HG03103 (cell line): ENCODE measurements around the gene SEMG1.

Source experiments
- ATAC-seq: cut with Tn5 transposase; IDR thresholded peaks from one replicate; pipeline ENCODE4 v1.9.1; 2021; ENCODE audit warnings: low read depth; ENCODE audit not compliant: unreplicated experiment

The SEMG1 gene

DNA sequence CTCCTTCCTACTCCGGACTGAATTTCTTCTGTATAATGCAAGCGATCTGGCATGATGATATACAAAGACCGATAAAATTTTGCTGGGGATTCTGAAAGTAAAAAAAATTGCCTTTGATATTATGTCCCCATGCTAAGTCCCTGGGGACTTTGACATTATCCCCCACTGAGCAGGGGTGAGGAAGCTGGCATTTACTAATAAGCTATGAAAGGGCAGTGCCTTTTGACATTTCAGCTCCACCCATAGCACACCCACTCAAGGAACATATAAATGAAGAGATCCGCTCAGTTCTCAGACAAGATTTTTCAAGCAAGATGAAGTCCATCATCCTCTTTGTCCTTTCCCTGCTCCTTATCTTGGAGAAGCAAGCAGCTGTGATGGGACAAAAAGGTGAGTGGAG lies 14.2 kb downstream of the SEMG1 start, which contains the start of gene SEMG2:
SEMG2 (plus strand) TSS at position 298 of the 400 bp plus-strand sequence; CDS start at position 315, 17 bp downstream.
- no peak for ATAC-seq

- ATAC-seq, result no peak
These were observed 16.3 kb downstream of the SEMG1 start for GRCh38 chr20:45223136-45223535.

DNA sequence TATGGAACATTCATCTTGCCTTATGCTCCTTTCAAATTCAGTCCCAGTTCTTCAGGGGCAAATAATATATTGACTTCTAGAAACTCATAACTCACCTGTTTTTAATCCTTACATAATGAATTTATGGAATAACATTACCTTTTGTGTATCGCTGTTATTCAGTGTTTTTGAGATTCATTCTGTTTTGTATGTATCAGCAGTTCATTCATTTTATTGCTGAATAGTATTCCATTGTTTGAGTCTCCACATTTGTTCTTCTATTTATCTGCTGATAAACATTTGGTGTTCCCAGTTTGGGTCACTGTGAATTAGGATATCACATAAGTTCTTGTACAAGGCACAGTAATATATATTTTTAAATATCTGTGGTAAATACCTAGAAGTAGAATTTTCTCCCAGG lies 19.5 kb downstream of the SEMG1 start:
- ATAC-seq, result no peak

DNA sequence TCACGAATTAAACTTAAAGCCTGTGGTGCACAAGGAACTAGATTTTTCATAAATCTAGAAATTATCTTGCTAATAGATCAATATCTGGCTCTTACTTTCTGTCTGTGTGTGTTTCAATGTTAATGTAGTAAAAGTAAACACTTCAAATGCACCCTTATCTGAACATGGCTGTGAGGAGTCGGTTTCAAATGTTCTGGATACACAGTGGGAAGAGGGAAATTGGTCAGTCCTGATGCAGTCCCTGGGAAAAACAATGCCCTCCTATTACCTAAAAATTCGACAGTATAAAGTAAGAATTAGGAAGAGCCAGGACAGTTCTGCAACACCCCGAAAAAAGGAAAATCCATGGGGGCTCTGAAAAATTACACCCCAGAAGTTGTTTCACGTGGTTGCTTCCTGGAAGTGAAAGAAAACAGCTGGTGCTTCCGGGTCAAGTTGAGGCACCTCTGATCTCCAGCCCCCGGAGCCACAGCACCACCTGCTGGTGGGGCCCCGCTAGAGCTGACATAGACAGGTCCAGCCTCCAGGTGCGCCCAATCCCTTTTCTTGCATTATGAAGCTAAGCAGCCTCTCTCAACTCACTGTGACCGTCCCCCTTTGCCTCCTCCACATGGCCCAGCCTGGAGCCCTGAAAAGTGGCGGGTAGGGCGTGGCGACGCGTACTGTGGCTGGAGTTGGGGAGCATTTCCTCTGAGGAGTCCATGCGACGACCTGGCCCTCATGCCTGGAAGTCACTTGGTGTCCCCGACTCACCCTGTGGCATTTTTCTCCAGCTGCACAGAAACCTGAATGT lies 22.6 kb downstream of the SEMG1 start:
- ATAC-seq, result no peak

GRCh38 chr20:45230631-45231030 lies 23.8 kb downstream of the SEMG1 start:
- ATAC-seq, result no peak

DNA sequence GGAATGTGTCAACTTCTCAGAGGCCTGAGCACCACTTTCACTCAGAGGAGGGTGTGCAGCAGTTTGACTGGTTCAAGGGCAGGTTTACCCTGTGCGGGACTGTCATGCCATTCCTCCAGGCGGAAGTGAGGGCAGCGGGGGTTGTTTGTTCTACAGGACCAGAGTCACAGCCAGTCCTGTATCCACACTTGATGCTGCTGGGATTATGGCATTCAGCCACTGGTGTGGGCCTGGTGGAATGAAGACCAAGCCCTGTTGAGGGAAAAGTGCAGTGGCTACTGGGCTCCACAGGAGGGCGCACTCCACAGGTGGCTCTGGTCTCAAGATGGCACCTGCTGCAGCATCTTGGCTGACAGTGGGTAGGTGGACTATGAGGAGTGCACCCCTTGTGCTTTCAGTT lies 29.2 kb downstream of the SEMG1 start:
- ATAC-seq, result no peak

- no peak for ATAC-seq
These were observed 31.3 kb downstream of the SEMG1 start for GRCh38 chr20:45238139-45238538.

- no peak for ATAC-seq
These were observed 39.3 kb downstream of the SEMG1 start for GRCh38 chr20:45246109-45246508.

GRCh38 chr20:45247865-45248264 lies 41.0 kb downstream of the SEMG1 start:
- ATAC-seq, result no peak

DNA sequence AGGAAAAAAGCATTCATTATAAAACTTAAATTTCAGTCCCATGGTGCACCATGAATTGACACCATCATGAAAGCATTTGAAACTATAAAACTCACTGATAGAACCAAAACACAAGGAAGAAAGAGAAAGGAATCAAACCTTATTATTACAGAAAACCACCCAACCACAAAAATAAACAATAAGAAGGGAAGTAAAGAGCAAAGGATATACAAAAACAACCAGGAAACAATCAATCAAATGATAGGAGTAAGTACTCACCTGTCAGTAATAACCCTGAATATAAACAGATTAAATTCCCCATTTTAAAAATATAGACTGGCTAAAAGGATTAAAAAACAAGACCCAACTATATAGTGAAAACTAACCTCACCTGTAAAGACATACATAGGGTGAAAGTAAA lies 41.8 kb downstream of the SEMG1 start:
- no peak for ATAC-seq

GRCh38 chr20:45251884-45252560 lies 45.2 kb downstream of the SEMG1 start:
- no peak for ATAC-seq

DNA sequence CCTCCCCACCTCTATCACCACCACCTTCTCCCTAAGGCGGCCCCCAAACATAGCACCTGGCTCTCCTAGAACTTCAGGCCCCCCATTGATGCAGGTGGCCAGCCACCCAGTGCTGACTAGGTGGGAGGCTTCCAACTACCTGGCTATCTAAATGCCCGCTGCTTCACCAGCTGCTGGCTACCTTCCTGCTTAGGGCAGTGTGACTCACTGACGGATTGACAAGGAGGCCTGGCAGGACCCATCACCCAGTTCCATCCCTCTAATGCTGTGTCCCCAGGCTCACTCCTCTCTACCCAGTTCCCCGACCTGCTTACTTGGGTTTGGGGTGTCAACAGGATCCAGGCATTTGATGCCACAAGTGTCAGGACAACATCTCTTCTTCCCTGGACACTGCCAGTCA lies 46.4 kb downstream of the SEMG1 start:
- ATAC-seq, result no peak

- ATAC-seq, result no peak
These were observed 47.8 kb downstream of the SEMG1 start, which contains the start of gene SLPI for GRCh38 chr20:45254383-45255262. Gene SLPI (minus strand): TSS chr20:45254564. CDS start chr20:45254543, 21 bp downstream.

- ATAC-seq, result no peak
These were observed 50.3 kb downstream of the SEMG1 start for GRCh38 chr20:45257161-45257560.

DNA sequence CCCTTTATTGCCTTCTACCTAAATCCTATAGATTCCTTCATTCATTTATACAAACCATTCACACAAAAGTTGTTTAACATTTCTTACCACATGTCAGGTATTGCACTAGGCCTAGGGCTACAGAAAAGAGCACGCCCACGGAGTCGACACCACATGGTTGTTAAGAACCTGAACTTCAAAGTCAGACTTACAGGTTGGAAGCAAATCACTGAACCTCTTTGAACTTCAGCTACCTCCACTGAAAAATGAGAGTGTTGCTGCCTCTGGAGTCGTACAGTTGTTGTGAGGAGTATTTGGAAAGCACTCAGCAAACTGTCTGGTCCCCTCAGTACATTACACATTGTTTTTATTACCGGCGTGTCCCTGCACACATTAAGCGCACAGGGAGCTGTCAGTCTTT lies 50.9 kb downstream of the SEMG1 start:
- no peak for ATAC-seq

DNA sequence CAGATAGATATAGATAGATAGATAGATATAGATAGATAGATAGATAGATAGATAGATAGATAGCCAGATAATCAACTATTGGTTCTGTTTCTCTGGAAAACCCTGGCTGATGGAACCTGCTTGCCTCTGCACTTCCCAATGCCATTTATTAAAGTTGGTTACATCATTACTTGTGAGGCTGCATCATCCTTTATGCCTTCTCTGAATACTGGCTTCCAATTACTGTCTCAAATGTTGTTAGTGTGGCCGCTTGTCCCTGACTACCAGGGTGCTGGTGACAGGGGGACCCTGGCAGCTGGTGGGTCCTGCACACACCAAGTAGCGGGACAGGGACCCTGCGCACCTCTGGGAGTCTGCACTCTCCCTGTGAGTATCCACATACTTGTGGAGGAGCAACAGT lies 51.4 kb downstream of the SEMG1 start:
- ATAC-seq, result no peak

- no peak for ATAC-seq
These were observed 51.8 kb downstream of the SEMG1 start for GRCh38 chr20:45258664-45259063.
